Forelimb muscle (tissue), 1 donor: Measurements from ENCODE around the gene TMCO6. TPM values are rescaled to one million over a fixed set of nuclear protein-coding genes. Genes with fewer than 3 reads are reported as not detected.
"Not testable (repeated sequence)": the region's sequence is repeated elsewhere in the genome, so short reads cannot be mapped to it uniquely, and the experiment has no call there.

ENCODE experiments used
- DNase-seq: peaks from one replicate; pipeline ENCODE4 v3.0.0-alpha.2; 2013; ENCODE audit warnings: low read depth
- polyA plus RNA-seq: library from polyadenylated mRNA; unstranded; fragments of 120-200 nt; gene quantifications from one replicate; pipeline ENCODE4 v1.2.1, GENCODE V29; 2013; ENCODE audit not compliant: insufficient read length

Gene TMCO6
- polyA plus RNA-seq, 1 donor = 8.3 TPM

GRCh38 chr5:140630292-140631035 lies 8.8 kb upstream of the TMCO6 start:
- no peak for DNase-seq

DNA sequence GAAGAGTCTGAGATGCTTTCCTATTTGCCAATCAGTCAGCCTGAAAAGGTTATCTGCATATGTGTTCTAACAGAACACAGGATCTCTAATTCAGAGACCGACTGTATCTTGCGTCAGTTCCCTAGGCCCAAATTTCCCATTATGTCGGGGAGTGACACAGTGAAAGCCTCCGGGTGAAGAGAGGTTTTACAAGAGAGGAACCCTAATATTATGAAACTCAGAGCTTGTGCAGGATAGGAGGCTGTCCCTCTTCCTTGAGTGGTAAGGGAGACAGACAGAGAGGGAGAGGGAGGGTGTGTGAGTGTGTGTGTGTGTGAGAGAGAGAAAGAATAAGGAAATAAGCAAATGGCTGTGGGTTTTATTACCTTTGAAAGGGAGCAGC lies 8.2 kb upstream of the TMCO6 start:
- DNase-seq = no peak

DNA sequence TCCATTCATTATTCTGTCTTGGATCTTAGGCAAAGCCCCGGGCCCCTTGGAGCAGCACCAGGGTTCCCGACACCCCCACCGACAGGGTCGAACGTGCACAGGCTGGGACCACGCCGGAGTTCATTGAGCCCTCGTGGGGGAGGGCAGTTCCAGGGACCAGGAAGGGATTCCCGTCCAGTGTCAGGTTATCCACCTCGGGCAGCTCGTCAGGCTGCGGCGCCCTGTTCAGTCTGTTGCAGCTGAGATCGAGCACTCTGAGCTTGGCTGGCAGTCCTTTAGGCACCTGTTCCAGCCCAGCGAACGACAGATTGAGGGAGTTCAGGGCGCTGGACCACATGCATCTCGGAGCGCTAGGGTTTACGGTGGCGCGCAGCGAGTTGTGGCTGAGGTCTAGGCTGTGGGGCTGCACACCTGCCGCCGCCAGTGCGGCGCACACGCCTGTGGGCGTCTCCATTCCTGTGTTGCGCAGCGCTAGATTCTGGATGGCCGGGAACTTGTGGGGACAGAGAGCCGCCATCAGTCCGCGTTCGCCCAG lies 7.4 kb upstream of the TMCO6 start:
- DNase-seq = no peak

GRCh38 chr5:140632366-140633020 lies 6.8 kb upstream of the TMCO6 start:
- no peak for DNase-seq

GRCh38 chr5:140633021-140633471 lies 6.2 kb upstream of the TMCO6 start, which contains the start of gene CD14:
CD14 (minus strand) TSS chr5:140633175; CDS start chr5:140633071, 104 bp downstream.
- no peak for DNase-seq

DNA sequence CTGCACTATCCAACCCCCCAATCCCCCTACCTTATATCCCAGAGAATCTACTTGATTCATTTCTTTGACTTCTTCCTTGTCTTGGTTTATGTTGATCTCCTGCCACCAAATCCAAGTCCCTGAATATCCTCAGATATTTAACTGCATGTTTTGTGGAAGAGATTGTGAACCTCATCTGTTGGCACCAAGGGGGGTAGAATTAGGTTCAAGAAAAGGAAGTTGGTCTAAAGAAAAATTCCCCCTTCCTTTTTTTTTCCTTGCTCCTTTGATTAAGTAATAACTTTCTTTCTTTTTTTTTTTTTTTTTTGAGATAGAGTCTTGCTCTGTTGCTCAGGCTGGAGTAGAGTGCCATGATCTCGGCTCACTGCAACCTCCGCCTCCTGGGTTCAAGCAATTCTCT lies 5.8 kb upstream of the TMCO6 start:
- no peak for DNase-seq

DNA sequence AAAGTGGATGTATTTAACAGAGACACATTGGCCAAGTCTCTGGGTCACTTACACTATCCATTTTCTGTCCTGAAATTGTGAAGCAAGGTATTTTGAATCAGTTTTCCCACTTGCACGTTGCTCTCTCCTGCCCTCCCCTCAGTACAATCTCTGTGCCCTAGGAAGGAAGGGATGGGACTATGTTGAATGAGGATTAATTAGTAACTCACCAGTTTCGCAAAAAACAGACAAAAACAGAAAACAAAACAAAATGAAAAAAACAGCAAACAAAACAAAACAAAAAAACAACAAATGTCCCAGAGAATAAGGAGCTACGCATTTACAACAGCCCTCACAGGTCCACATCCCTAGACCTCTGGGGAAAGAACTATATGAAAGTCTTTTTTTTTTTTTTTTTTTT lies 5.1 kb upstream of the TMCO6 start:
- DNase-seq = no peak

DNA sequence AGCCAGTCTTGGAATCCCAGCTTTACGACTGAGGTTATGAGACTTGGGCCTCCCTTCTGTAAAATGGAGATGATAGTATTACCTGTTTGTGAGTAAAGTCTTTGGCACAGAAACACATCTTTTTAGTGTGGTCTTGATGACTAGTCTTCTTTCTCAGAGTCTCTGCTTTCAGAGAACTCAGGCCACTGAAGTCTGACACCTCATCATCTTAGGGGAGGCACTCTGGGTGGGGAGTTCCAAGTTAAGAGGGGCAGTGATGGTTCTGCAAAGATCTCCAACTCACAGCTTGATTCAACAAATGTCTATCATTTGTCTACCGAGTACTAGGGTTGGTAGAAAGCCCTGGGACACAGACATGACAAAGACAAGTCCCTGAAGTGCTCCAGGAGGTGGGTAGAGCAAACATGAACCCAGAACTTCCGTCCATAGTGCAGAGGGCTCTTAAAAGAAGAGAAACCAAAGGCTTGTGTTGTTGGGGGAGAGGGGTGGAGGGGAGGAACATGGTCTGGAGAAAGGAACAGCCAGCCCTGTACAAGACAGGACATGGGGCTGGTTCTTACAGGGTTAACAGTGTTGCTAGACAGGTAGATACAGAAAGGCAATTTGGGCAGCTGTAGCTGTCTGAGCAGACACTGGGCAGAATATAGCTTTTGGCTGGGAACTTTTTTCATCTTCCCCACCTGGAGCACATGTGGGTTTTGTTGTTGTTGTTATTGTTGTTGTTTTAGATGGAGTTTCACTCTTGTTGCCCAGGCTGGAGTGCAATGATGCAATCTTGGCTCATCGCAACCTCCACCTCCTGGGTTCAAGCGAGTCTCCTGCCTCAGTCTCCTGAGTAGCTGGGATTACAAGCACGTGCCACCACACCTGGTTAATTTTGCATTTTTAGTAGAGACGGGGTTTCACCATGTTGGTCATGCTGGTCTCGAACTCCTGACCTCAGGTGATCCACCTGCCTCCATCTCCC lies 3.7 kb upstream of the TMCO6 start:
- no peak for DNase-seq

GRCh38 chr5:140637371-140638100 lies 1.7 kb upstream of the TMCO6 start:
- DNase-seq = no peak

- not testable (repeated sequence) for DNase-seq
Measured at GRCh38 chr5:140638898-140639147, 428 bp upstream of the TMCO6 start.

GRCh38 chr5:140641716-140642115 lies 2.5 kb downstream of the TMCO6 start:
- DNase-seq = no peak

- no peak for DNase-seq
Measured at GRCh38 chr5:140642718-140643117, 3.5 kb downstream of the TMCO6 start.

DNA sequence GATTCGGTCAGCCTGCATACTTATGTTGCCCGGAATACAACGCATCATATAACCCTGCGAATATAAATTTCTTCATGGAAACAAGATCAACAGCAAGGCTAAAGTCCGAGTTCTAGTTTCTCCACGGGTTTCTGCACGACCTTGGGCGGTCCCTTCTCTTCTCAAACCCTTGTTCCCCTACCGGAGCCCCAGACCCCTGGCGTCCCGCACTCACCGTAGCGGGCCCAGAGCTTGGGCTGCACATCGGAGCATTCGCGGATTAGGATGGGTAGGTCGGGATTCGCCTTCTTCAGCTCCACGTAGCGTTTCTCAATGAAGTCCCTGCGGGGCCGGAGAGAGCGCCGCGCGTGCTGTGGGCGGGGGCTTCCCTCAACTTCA lies 7.8 kb downstream of the TMCO6 start:
- no peak for DNase-seq

DNA sequence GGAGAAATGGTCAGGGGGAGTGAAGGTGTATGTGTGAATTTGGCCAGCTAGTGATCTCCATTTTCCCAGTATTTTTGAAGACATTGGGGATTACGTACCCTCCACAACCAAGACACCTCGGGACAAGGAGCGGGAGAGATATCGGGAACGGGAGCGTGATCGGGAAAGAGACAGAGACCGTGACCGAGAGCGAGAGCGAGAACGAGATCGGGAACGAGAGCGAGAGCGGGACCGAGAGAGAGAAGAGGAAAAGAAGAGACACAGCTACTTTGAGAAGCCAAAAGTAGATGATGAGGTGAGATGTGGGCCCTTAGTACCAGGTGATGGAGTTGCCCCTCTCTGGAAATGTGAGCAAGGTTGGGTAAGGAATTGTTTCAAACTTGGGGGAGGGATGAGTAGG lies 19.6 kb downstream of the TMCO6 start:
- DNase-seq = no peak

DNA sequence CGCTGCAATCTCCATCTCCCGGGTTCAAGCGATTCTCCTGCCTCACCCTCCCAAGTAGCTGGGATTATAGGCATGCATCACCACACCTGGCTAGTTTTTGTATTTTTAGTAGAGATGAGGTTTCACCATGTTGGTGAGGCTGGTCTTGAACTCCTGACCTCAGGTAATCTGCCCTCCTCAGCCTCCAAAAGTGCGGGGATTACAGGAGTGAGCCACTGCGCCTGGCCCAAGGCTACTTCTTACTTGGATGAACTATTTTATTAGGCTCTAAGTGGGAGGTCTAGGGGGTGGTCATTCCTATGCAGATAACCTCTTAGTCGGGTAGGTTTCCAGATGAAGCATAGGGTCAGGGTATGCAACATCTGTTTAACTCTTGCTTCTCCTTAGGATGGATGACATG lies 21.1 kb downstream of the TMCO6 start:
- not testable (repeated sequence) for DNase-seq

- DNase-seq = no peak
Measured at GRCh38 chr5:140664030-140664358, 24.7 kb downstream of the TMCO6 start.

- DNase-seq = peak; percentile 74
Measured at GRCh38 chr5:140664359-140665119, 25.3 kb downstream of the TMCO6 start, which contains the start of gene WDR55. WDR55 (plus strand) TSS chr5:140664904; CDS start chr5:140664913, 9 bp downstream.

- not testable (repeated sequence) for DNase-seq
Measured at GRCh38 chr5:140671035-140671434, 31.8 kb downstream of the TMCO6 start.

DNA sequence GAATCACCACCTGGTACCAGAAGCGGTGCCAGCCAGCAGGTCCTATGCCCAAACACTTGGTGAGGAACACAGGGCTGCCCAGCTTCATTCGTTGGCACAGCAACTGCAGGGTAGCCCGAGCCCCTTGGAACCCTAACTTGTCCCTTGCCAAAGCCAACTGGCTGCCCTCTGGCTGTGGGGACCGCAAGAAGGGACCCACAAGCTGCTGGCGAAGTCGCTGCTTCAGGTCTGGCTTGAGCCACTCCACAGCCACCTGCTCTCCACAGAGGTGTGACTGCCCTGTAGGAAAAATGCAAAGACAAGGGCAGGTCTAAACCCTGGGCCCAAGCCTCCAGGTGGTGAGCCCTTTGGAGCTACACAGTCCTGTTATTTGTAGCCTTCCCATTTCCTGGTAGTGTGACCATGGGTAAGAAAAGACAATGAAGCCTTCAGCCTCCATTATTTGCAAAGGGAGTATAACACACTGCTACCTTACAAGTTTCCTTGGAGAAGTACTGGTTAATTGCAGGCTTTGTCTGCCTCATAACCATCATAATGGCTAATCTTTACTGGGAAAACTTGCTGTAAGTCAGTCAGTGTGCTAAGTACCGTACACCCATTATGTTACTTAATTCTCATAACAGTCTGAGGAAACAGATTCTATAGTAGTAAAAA lies 32.3 kb downstream of the TMCO6 start:
- DNase-seq = no peak
